Smooth muscle cell (in vitro differentiated cells): ENCODE data around the gene TENM3. TPM values are rescaled to one million over a fixed set of nuclear protein-coding genes. Genes with fewer than 3 reads are reported as not detected.

ENCODE experiments used
- DNase-seq: peaks from one replicate; lab custom pipeline; 2025; ENCODE audit not compliant: unreplicated experiment; lab: John Stamatoyannopoulos, UW
- H2AFZ ChIP-seq: fragments of 200-600 bp; sonication (generic); 2 replicates; pipeline ENCODE4 v1.6.0; 2016; ENCODE audit warnings: antibody characterized with exemption, low read depth, mild to moderate bottlenecking
- H3F3A ChIP-seq: fragments of 200-600 bp; sonication (generic); 2 replicates; pipeline ENCODE4 v1.6.0; 2017; ENCODE audit warnings: antibody characterized with exemption, low read depth
- H3K27ac ChIP-seq: fragments of 200-600 bp; sonication (generic); 2 replicates; pipeline ENCODE4 v1.5.1; 2016; ENCODE audit warnings: low read depth, mild to moderate bottlenecking
- H3K27me3 ChIP-seq: fragments of 200-600 bp; sonication (generic); 2 replicates; pipeline ENCODE4 v1.6.1; 2016; ENCODE audit warnings: low read depth, mild to moderate bottlenecking
- H3K36me3 ChIP-seq: fragments of 200-600 bp; sonication (generic); 2 replicates; pipeline ENCODE4 v1.5.1; 2016; ENCODE audit warnings: low read depth
- H3K4me1 ChIP-seq: fragments of 200-600 bp; sonication (generic); 2 replicates; pipeline ENCODE4 v1.5.1; 2016; ENCODE audit warnings: low read depth
- H3K4me2 ChIP-seq: fragments of 200-600 bp; sonication (generic); 2 replicates; pipeline ENCODE4 v1.6.0; 2016; ENCODE audit warnings: mild to moderate bottlenecking
- H3K4me3 ChIP-seq: fragments of 200-600 bp; sonication (generic); 2 replicates; pipeline ENCODE4 v1.5.1; 2016; ENCODE audit warnings: mild to moderate bottlenecking
- H3K79me2 ChIP-seq: fragments of 200-600 bp; sonication (generic); 2 replicates; pipeline ENCODE4 v1.6.0; 2016; ENCODE audit warnings: low read depth, mild to moderate bottlenecking
- H3K9ac ChIP-seq: fragments of 200-600 bp; sonication (generic); 2 replicates; pipeline ENCODE4 v1.6.0; 2016; ENCODE audit warnings: low read depth
- H3K9me3 ChIP-seq: fragments of 200-600 bp; sonication (generic); replicated peaks from 2 replicates; pipeline ENCODE4 v1.5.1; 2016; ENCODE audit warnings: low read depth
- H4K20me1 ChIP-seq: fragments of 200-600 bp; sonication (generic); 2 replicates; pipeline ENCODE4 v1.6.0; 2016; ENCODE audit warnings: low read depth
- CTCF ChIP-seq: fragments of 200-600 bp; sonication (generic); IDR thresholded peaks from 2 replicates; pipeline ENCODE4 v1.5.1; 2017; ENCODE audit warnings: borderline replicate concordance, mild to moderate bottlenecking, antibody characterized with exemption; ENCODE audit not compliant: insufficient read depth, poor library complexity, severe bottlenecking
- WGBS: methylation state at CpG from one replicate; pipeline ENCODE4 v1.1.7; 2016; ENCODE audit warnings: low lambda C conversion rate; 5-methylcytosine and 5-hydroxymethylcytosine counted together
- polyA plus RNA-seq: library from polyadenylated mRNA; unstranded; fragments of >200 nt; fragmentation: Nextera tagmentation; extraction: Ambion mirVana; gene quantifications from 2 replicates; pipeline ENCODE4 v1.2.1, GENCODE V29; 2016
- total RNA-seq: library from RNA; depleted of rRNA; stranded (reverse); fragments of >200 nt; gene quantifications from 2 replicates; pipeline ENCODE4 v1.2.3, GENCODE V29; 2014

The TENM3 gene
- total and polyA plus RNA-seq, 2 experiments from 2014 or later = 46.9 to 295 TPM

- DNase-seq = no peak
- Histone ChIP-seq H3F3A (peaks cover 10% of the 10 kb centered on the region), H3K9me3 (no peaks in the 10 kb centered on the region), H3K27me3 (no peaks in the 10 kb centered on the region), H2AFZ (no peak overlapping the region), H3K79me2 (peaks cover 61% of the 10 kb centered on the region), H3K27ac (peak overlapping the region; percentile 90), H3K4me1 (peaks cover 5% of the 10 kb centered on the region), H3K36me3 (no peaks in the 10 kb centered on the region), H3K9ac (no peak overlapping the region), H3K4me3 (no peak overlapping the region), H3K4me2 (peak overlapping the region; percentile 81), H4K20me1 (peaks cover 77% of the 10 kb centered on the region)
- 89% methylated on average over 8 of the region's 8 CpGs for WGBS
- TF ChIP-seq CTCF = no peak
Observed at GRCh38 chr4:182530451-182530850, 287.2 kb downstream of the TENM3 start.

GRCh38 chr4:182531555-182532162 is 288.5 kb downstream of the TENM3 start:
- Histone ChIP-seq H4K20me1 (peaks cover 84% of the 10 kb centered on the region), H3K9me3 (no peaks in the 10 kb centered on the region), H2AFZ (no peak overlapping the region), H3K4me3 (no peak overlapping the region), H3K27ac (peak overlapping the region; percentile 90), H3F3A (peaks cover 13% of the 10 kb centered on the region), H3K79me2 (peaks cover 60% of the 10 kb centered on the region), H3K4me1 (peaks cover 17% of the 10 kb centered on the region), H3K27me3 (no peaks in the 10 kb centered on the region), H3K36me3 (no peaks in the 10 kb centered on the region), H3K4me2 (peak overlapping the region; percentile 81), H3K9ac (no peak overlapping the region)
- WGBS = 20% methylated on average over 8 of the region's 8 CpGs
- TF ChIP-seq CTCF = no peak
- peak; percentile 1 for DNase-seq

- no peak overlapping the region for H3K9ac ChIP-seq
- no peak for TF ChIP-seq CTCF
- no peak overlapping the region for H3K4me3 ChIP-seq
- H3K36me3 ChIP-seq = no peaks in the 10 kb centered on the region
- H2AFZ ChIP-seq = no peak overlapping the region
- H3K4me1 ChIP-seq = peaks cover 25% of the 10 kb centered on the region
- no peaks in the 10 kb centered on the region for H3K9me3 ChIP-seq
- H3K27ac ChIP-seq = peak overlapping the region; percentile 90
- H3K27me3 ChIP-seq = no peaks in the 10 kb centered on the region
- H3F3A ChIP-seq = peaks cover 15% of the 10 kb centered on the region
- H4K20me1 ChIP-seq = peaks cover 88% of the 10 kb centered on the region
- peaks cover 59% of the 10 kb centered on the region for H3K79me2 ChIP-seq
- H3K4me2 ChIP-seq = peak overlapping the region; percentile 81
- no peak for DNase-seq
- WGBS = 94% methylated on average over 2 of the region's 2 CpGs
Observed at GRCh38 chr4:182532441-182532840, 289.2 kb downstream of the TENM3 start.

DNA sequence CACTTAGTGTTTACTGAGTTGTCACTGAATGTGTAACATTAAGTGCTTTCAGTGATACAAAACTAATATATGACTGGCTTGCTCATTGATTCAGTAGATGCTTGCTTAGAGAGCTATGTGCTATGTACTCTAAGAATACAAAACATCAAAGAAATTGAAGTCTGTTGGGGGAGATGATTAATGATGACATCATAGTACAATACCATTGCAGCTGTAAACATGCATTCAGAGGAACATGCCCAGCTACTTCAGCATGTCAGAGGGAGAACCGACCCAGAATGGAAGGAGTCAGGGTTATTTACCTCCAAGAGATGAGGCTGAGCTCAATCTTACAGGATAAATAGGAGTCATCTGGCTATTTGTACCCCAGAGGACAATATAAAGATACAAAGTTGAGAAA is 290.8 kb downstream of the TENM3 start:
- Histone ChIP-seq H3K4me2 (peak overlapping the region; percentile 24), H3K79me2 (peaks cover 59% of the 10 kb centered on the region), H4K20me1 (peaks cover 88% of the 10 kb centered on the region), H3K27me3 (no peaks in the 10 kb centered on the region), H3K4me1 (peaks cover 29% of the 10 kb centered on the region), H3K4me3 (no peak overlapping the region), H3K36me3 (no peaks in the 10 kb centered on the region), H3K9ac (no peak overlapping the region), H3F3A (peaks cover 16% of the 10 kb centered on the region), H3K9me3 (no peaks in the 10 kb centered on the region), H3K27ac (peak overlapping the region; percentile 37), H2AFZ (no peak overlapping the region)
- TF ChIP-seq CTCF = no peak
- no peak for DNase-seq
- WGBS = 41% methylated on average over 1 of the region's 1 CpG
